Vagina (tissue), 2 donors: ENCODE data around the gene GSG1.

Experiments
- CTCF ChIP-seq, 3 experiments: fragments of 450-650 bp in 2 of 3; fragments of 200-600 bp in 1 of 3; sonication (generic) in 1 of 3; IDR thresholded peaks; one replicate each; pipeline ENCODE4 v1.5.1; 2017 to 2019; ENCODE audit warnings: antibody characterized with exemption in 3 of 3, mild to moderate bottlenecking in 2 of 3, moderate library complexity in 2 of 3
- POLR2AphosphoS5 ChIP-seq, 2 donors: sonication (generic); formaldehyde crosslinking; IDR thresholded peaks; one replicate each; pipeline ENCODE4 v1.9.0; 2017; ENCODE audit warnings: antibody characterized with exemption in 2 of 2, mild to moderate bottlenecking in 2 of 2, low read depth in 1 of 2; ENCODE audit not compliant: insufficient read depth in 1 of 2

- TF ChIP-seq CTCF (IDR thresholded peaks at IDR 0.05), result no peak
- no peak for TF ChIP-seq POLR2AphosphoS5 (IDR thresholded peaks at IDR 0.05; ENCODE audit: insufficient read depth in 1 of 2, low read depth in 1 of 2)
Observed at GRCh38 chr12:13124656-13125505, 21.4 kb upstream of the GSG1 start.
